Mucosa of rectum (tissue), 2 donors: ENCODE data around the gene SPTAN1.
A peak's percentile ranks its signal among the peaks of the same experiment; 100 is the strongest.

Experiments
- H3K27ac ChIP-seq, 2 donors: one replicate each; pipeline ENCODE4 v1.7.0; 2013; ENCODE audit warnings: inconsistent platforms in 2 of 2, low read depth in 2 of 2, low read length in 2 of 2
- H3K27me3 ChIP-seq, 2 donors: one replicate each; pipeline ENCODE4 v1.7.0; 2013; ENCODE audit warnings: low read length in 2 of 2; ENCODE audit not compliant: control insufficient read depth in 2 of 2, insufficient read depth in 2 of 2
- H3K36me3 ChIP-seq, 2 donors: one replicate each; pipeline ENCODE4 v1.7.0; 2013; ENCODE audit warnings: low read length in 2 of 2; ENCODE audit not compliant: control insufficient read depth in 2 of 2, insufficient read depth in 2 of 2
- H3K4me1 ChIP-seq, 2 donors: one replicate each; pipeline ENCODE4 v1.7.0; 2013; ENCODE audit warnings: low read length in 2 of 2, mild to moderate bottlenecking in 1 of 2; ENCODE audit not compliant: control insufficient read depth in 2 of 2, insufficient read depth in 2 of 2
- H3K4me3 ChIP-seq, 2 donors: one replicate each; pipeline ENCODE4 v1.7.0; 2013; ENCODE audit warnings: low read length in 2 of 2
- H3K9ac ChIP-seq, 2 donors: one replicate each; pipeline ENCODE4 v1.7.0; 2013; ENCODE audit warnings: low read length in 2 of 2, low read depth in 1 of 2, mild to moderate bottlenecking in 1 of 2
- H3K9me3 ChIP-seq, 2 donors: one replicate each; pipeline ENCODE4 v1.7.0; 2013; ENCODE audit warnings: low read length in 2 of 2; ENCODE audit not compliant: control insufficient read depth in 2 of 2
- donor health status: healthy.
- donor health status: Normal muscosa, but diverticular disease.

The SPTAN1 gene

GRCh38 chr9:128526720-128527119 lies 25.7 kb upstream of the SPTAN1 start:
- Histone ChIP-seq H3K9ac (no peak overlapping the region), H3K4me3 (no peak overlapping the region), H3K27me3 (no peaks in the 10 kb centered on the region), H3K9me3 (no peaks in the 10 kb centered on the region), H3K4me1 (no peaks in the 10 kb centered on the region), H3K36me3 (peaks cover 49 to 66% of the 10 kb centered on the region in 2 donors), H3K27ac (no peak overlapping the region)

- H3K27me3 ChIP-seq, result no peaks in the 10 kb centered on the region
- peaks cover 50 to 55% of the 10 kb centered on the region in 2 donors for H3K36me3 ChIP-seq
- H3K4me3 ChIP-seq, result no peak overlapping the region
- H3K9ac ChIP-seq, result no peak overlapping the region
- no peak overlapping the region for H3K27ac ChIP-seq
- no peaks in the 10 kb centered on the region for H3K4me1 ChIP-seq
- no peaks in the 10 kb centered on the region for H3K9me3 ChIP-seq
These were observed 23.8 kb upstream of the SPTAN1 start for GRCh38 chr9:128528445-128529160.

- Histone ChIP-seq H3K9ac (no peak overlapping the region), H3K27me3 (no peaks in the 10 kb centered on the region), H3K36me3 (peaks cover 54 to 59% of the 10 kb centered on the region in 2 donors), H3K4me3 (no peak overlapping the region), H3K9me3 (no peaks in the 10 kb centered on the region), H3K27ac (no peak overlapping the region), H3K4me1 (no peaks in the 10 kb centered on the region)
These were observed 23.2 kb upstream of the SPTAN1 start for GRCh38 chr9:128529191-128529590.

- H3K36me3 ChIP-seq, result peaks cover 50% of the 10 kb centered on the region in 2 donors
These were observed 19.8 kb upstream of the SPTAN1 start for GRCh38 chr9:128532581-128532980.

GRCh38 chr9:128540634-128541360 lies 11.6 kb upstream of the SPTAN1 start:
- Histone ChIP-seq H3K4me3 (no peak overlapping the region), H3K36me3 (peaks cover 50 to 57% of the 10 kb centered on the region in 2 donors), H3K9me3 (no peaks in the 10 kb centered on the region), H3K27ac (no peak overlapping the region), H3K27me3 (no peaks in the 10 kb centered on the region), H3K9ac (no peak overlapping the region), H3K4me1 (no peaks in the 10 kb centered on the region)

More at GRCh38 chr9:128532581-128532980, 19.8 kb upstream of the SPTAN1 start:
- Histone ChIP-seq H3K27ac (no peak overlapping the region), H3K4me1 (no peaks in the 10 kb centered on the region), H3K9ac (no peak overlapping the region), H3K27me3 (no peaks in the 10 kb centered on the region), H3K4me3 (no peak overlapping the region), H3K9me3 (no peaks in the 10 kb centered on the region)

- no peaks in the 10 kb centered on the region for H3K27me3 ChIP-seq
- no peak overlapping the region for H3K4me3 ChIP-seq
- H3K27ac ChIP-seq, result no peak overlapping the region
- no peak overlapping the region for H3K9ac ChIP-seq
- H3K4me1 ChIP-seq, result peaks cover 0 to 3% of the 10 kb centered on the region in 2 donors
- H3K9me3 ChIP-seq, result no peaks in the 10 kb centered on the region
- H3K36me3 ChIP-seq, result peaks cover 2 to 9% of the 10 kb centered on the region in 2 donors
These were observed 5.9 kb upstream of the SPTAN1 start for GRCh38 chr9:128546504-128546903.

- Histone ChIP-seq H3K36me3 (no peaks in the 10 kb centered on the region), H3K4me3 (no peak overlapping the region), H3K9me3 (no peaks in the 10 kb centered on the region), H3K27ac (no peak overlapping the region), H3K27me3 (no peaks in the 10 kb centered on the region), H3K9ac (no peak overlapping the region), H3K4me1 (peaks cover 9 to 16% of the 10 kb centered on the region in 2 donors)
These were observed 3.5 kb upstream of the SPTAN1 start for GRCh38 chr9:128548876-128549275.

- Histone ChIP-seq H3K4me3 (no peak overlapping the region), H3K27me3 (no peaks in the 10 kb centered on the region), H3K4me1 (peaks cover 20 to 29% of the 10 kb centered on the region in 2 donors), H3K36me3 (no peaks in the 10 kb centered on the region), H3K9ac (no peak overlapping the region), H3K9me3 (no peaks in the 10 kb centered on the region), H3K27ac (peak overlapping the region in 1 of 2 donors; percentile 86)
These were observed 2.2 kb upstream of the SPTAN1 start for GRCh38 chr9:128550226-128550625.

GRCh38 chr9:128550770-128551656 lies 1.4 kb upstream of the SPTAN1 start:
- Histone ChIP-seq H3K27ac (peak overlapping the region; percentile 82 to 86), H3K9me3 (no peaks in the 10 kb centered on the region), H3K27me3 (no peaks in the 10 kb centered on the region), H3K9ac (no peak overlapping the region), H3K36me3 (no peaks in the 10 kb centered on the region), H3K4me3 (no peak overlapping the region), H3K4me1 (peaks cover 22 to 31% of the 10 kb centered on the region in 2 donors)
